GM12892 (cell line): ENCODE results near the gene KIF23.

Experiments used
- POLR2A ChIP-seq: IDR thresholded peaks from 2 replicates; pipeline ENCODE4 v1.6.1; 2011; ENCODE audit warnings: low read depth, low read length, control low read depth
- POLR2AphosphoS5 ChIP-seq: IDR thresholded peaks from 2 replicates; pipeline ENCODE4 v1.6.1; 2011; ENCODE audit warnings: low read depth, low read length, control low read depth
- TAF1 ChIP-seq: IDR thresholded peaks from 2 replicates; pipeline ENCODE4 v1.6.1; 2011; ENCODE audit warnings: low read depth, mild to moderate bottlenecking, control low read depth, low read length, borderline replicate concordance

GRCh38 chr15:69402816-69403215 lies 11.3 kb upstream of the KIF23 start:
- no peak for TF ChIP-seq TAF1
- no peak for TF ChIP-seq POLR2A
- no peak for TF ChIP-seq POLR2AphosphoS5
